Measurements from ENCODE around the gene ODC1.

ODC1 gene

GRCh38 chr2:10451819-10452218, 3.7 kb upstream of the ODC1 start:
- DNase-seq (ENCODE audit: extremely low read depth, low read depth), result no peak
- no peak for TF ChIP-seq CTCF (IDR thresholded peaks at IDR 0.05; ENCODE audit: low read depth, low read length)

GRCh38 chr2:10449838-10450691, 1.9 kb upstream of the ODC1 start:
- DNase-seq (ENCODE audit: extremely low read depth, low read depth), result no peak
- no peak for TF ChIP-seq CTCF (IDR thresholded peaks at IDR 0.05; ENCODE audit: low read depth, low read length)

GRCh38 chr2:10449486-10449831, 1.3 kb upstream of the ODC1 start:
- no peak for TF ChIP-seq CTCF (IDR thresholded peaks at IDR 0.05; ENCODE audit: low read depth, low read length)
- DNase-seq (ENCODE audit: extremely low read depth, low read depth), result no peak

GRCh38 chr2:10448576-10449485, 704 bp upstream of the ODC1 start:
- no peak for DNase-seq (ENCODE audit: extremely low read depth, low read depth)
- no peak for TF ChIP-seq CTCF (IDR thresholded peaks at IDR 0.05; ENCODE audit: low read depth, low read length)

- no peak for DNase-seq (ENCODE audit: extremely low read depth, low read depth)
- no peak for TF ChIP-seq CTCF (IDR thresholded peaks at IDR 0.05; ENCODE audit: low read depth, low read length)
These were observed 730 bp downstream of the ODC1 start for GRCh38 chr2:10447300-10447894.

- no peak for DNase-seq (ENCODE audit: extremely low read depth, low read depth)
- no peak for TF ChIP-seq CTCF (IDR thresholded peaks at IDR 0.05; ENCODE audit: low read depth, low read length)
These were observed 1.5 kb downstream of the ODC1 start for GRCh38 chr2:10446631-10447030.
